HepG2 (cell line): ENCODE results near the gene POC1A. TPM values are rescaled to one million over a fixed set of nuclear protein-coding genes. Genes with fewer than 3 reads are reported as not detected.

Experiments
- ETV6 ChIP-seq: sonication (generic); formaldehyde crosslinking; conservative IDR thresholded peaks from 2 replicates; pipeline ENCODE4 v1.4.0; 2020; ENCODE audit warnings: missing genetic modification reagents
- FOSL2 ChIP-seq: sonication (generic); formaldehyde crosslinking; IDR thresholded peaks from 2 replicates; pipeline ENCODE4 v1.4.0; 2020; ENCODE audit warnings: missing genetic modification reagents
- JUNB ChIP-seq: sonication (generic); formaldehyde crosslinking; IDR thresholded peaks from 2 replicates; pipeline ENCODE4 v1.8.0; 2022; ENCODE audit warnings: missing genetic modification reagents, mild to moderate bottlenecking, borderline replicate concordance
- MEIS2 ChIP-seq: sonication (generic); formaldehyde crosslinking; IDR thresholded peaks from 2 replicates; pipeline ENCODE4 v1.9.0; 2021; ENCODE audit warnings: mild to moderate bottlenecking, missing genetic modification reagents
- NFE2L2 ChIP-seq: fragments of 150-350 bp; IDR thresholded peaks from 2 replicates; pipeline ENCODE4 v1.6.1; 2014; ENCODE audit warnings: low read length
- NR3C1 ChIP-seq: sonication (generic); formaldehyde crosslinking; IDR thresholded peaks from 2 replicates; pipeline ENCODE4 v1.4.0; 2020; ENCODE audit warnings: missing genetic modification reagents
- RAD21 ChIP-seq: fragments of 450-650 bp; formaldehyde crosslinking; IDR thresholded peaks from 2 replicates; pipeline ENCODE4 v1.5.0; 2020; ENCODE audit warnings: mild to moderate bottlenecking
- RBFOX2 ChIP-seq: fragments of 200-400 bp; formaldehyde crosslinking; IDR thresholded peaks from 2 replicates; pipeline ENCODE4 v1.6.1; 2017; ENCODE audit warnings: low read depth, mild to moderate bottlenecking, low read length
- REXO4 ChIP-seq: sonication (generic); formaldehyde crosslinking; IDR thresholded peaks from 2 replicates; pipeline ENCODE4 v1.8.0; 2022; ENCODE audit warnings: missing genetic modification reagents, mild to moderate bottlenecking, borderline replicate concordance
- SMC3 ChIP-seq: IDR thresholded peaks from 2 replicates; pipeline ENCODE4 v1.6.1; 2011; ENCODE audit warnings: low read length, improper control_type of control experiment
- ZFY ChIP-seq: sonication (generic); formaldehyde crosslinking; IDR thresholded peaks from 2 replicates; pipeline ENCODE4 v1.4.0; 2020; ENCODE audit warnings: missing genetic modification reagents
- ZNF274 ChIP-seq: sonication (generic); formaldehyde crosslinking; IDR thresholded peaks from 2 replicates; pipeline ENCODE4 v1.5.1; 2020; ENCODE audit warnings: mild to moderate bottlenecking, missing genetic modification reagents
- ZNF546 ChIP-seq: sonication (generic); formaldehyde crosslinking; conservative IDR thresholded peaks from 2 replicates; pipeline ENCODE4 v1.8.1; 2023; ENCODE audit warnings: mild to moderate bottlenecking, missing genetic modification reagents
- ZNF709 ChIP-seq: sonication (generic); formaldehyde crosslinking; IDR thresholded peaks from 2 replicates; pipeline ENCODE4 v1.5.0; 2020; ENCODE audit warnings: mild to moderate bottlenecking, missing genetic modification reagents
- ZNF883 ChIP-seq: sonication (generic); formaldehyde crosslinking; IDR thresholded peaks from 2 replicates; pipeline ENCODE4 v1.5.1; 2020; ENCODE audit warnings: mild to moderate bottlenecking, missing genetic modification reagents; ENCODE audit errors: not compliant biosample characterization
- polyA plus RNA-seq, 8 experiments: library from polyadenylated mRNA; depleted of rRNA in 3 of 8; stranded (reverse) in 7 of 8; unstranded in 1 of 8; fragments of >200 nt; fragmentation: Illumina TruSeq in 4 of 8; extraction: Trizol in 4 of 8; gene quantifications; 2 replicates each; pipeline versions ENCODE4 v1.2.1 to v1.2.3, GENCODE V29; 2011 to 2016; ENCODE audit warnings: low read depth in 4 of 8, missing spikeins in 1 of 8, mixed read lengths in 1 of 8; ENCODE audit not compliant: insufficient read depth in 1 of 8
- total RNA-seq, 5 experiments: library from RNA; depleted of rRNA; stranded (reverse); fragments of >200 nt; fragmentation: Illumina TruSeq; extraction: Trizol; gene quantifications; 2 replicates each; pipeline ENCODE4 v1.2.3, GENCODE V29; 2016; ENCODE audit warnings: low read depth in 1 of 5
- TF ChIP-seq, protein P1 (sequence below): sonication (generic); formaldehyde crosslinking; IDR thresholded peaks from 2 replicates; pipeline ENCODE4 v1.4.0; 2020; ENCODE audit warnings: missing genetic modification reagents, borderline replicate concordance
- TF ChIP-seq, protein P2 (sequence below): sonication (generic); formaldehyde crosslinking; IDR thresholded peaks from 2 replicates; pipeline ENCODE4 v1.9.0; 2021; ENCODE audit warnings: missing genetic modification reagents, borderline replicate concordance
- TF ChIP-seq, protein P3 (sequence below): IDR thresholded peaks from 2 replicates; pipeline ENCODE4 v1.6.1; 2016
- TF ChIP-seq, protein P4 (sequence below): sonication (generic); formaldehyde crosslinking; IDR thresholded peaks from 2 replicates; pipeline ENCODE4 v1.8.0; 2022; ENCODE audit warnings: missing genetic modification reagents, low read depth, mild to moderate bottlenecking, borderline replicate concordance
- TF ChIP-seq, protein P5 (sequence below): sonication (generic); formaldehyde crosslinking; IDR thresholded peaks from 2 replicates; pipeline ENCODE4 v1.9.0; 2021; ENCODE audit warnings: missing genetic modification reagents, borderline replicate concordance

Gene POC1A
- total and polyA plus RNA-seq, 2 of the 13 experiments (the other 11 are each of a cell fraction or from before 2014, with no cell fraction given), result 14.6 to 20.0 TPM

DNA sequence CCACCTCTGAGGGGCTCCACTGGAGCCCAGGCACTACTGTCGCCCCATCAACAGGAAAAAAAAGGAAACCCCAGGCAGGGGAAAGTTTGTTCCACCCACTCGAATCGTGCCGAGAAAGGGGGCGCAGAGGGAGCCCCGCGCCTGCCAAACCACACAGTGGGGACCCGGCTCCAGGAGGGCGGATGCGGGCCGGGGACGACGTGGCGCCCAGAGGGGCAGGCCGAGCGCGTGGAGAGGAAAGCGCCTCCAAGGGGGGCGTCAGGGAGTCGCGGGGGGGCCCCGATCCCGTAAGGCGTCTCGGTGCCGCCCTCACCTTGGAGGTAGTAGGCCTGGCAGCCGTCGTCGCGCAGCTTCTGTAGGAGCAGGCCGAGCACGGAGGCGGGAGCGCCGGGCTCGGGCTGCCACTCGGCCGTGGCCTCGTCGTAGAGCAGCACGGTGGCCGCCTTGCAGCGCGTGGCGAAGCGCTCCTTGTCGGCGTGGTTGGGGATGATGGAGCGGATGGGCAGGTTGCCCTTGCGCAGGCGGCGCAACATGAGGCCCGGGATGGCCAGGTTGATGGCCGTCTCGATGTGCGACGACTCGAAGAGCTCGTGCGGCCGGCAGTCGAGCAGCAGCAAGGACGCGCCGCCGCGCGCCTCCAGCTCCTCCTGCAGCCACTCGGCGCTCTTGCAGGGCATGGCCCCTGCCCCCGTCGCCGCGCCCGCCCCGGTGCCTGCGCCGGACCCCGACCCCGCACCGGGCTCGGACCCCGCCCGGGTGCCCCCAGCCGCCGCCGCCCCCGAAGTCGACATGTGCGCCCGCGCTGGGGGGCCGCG lies 98.5 kb downstream of the POC1A start (continued):
- peak; percentile 96 for TF ChIP-seq ZNF883 (CRISPR knock-in tag)
- peak; percentile 83 for TF ChIP-seq ZFY (CRISPR knock-in tag)
- TF ChIP-seq ZNF274 (CRISPR knock-in tag), result peak; percentile 94
- 0 out of 2 replicates have a peak, but pooled peaks have one; percentile 28 for TF ChIP-seq FOSL2 (CRISPR knock-in tag)
- TF ChIP-seq JUNB (CRISPR knock-in tag), result no peak
- TF ChIP-seq, protein P1, sequence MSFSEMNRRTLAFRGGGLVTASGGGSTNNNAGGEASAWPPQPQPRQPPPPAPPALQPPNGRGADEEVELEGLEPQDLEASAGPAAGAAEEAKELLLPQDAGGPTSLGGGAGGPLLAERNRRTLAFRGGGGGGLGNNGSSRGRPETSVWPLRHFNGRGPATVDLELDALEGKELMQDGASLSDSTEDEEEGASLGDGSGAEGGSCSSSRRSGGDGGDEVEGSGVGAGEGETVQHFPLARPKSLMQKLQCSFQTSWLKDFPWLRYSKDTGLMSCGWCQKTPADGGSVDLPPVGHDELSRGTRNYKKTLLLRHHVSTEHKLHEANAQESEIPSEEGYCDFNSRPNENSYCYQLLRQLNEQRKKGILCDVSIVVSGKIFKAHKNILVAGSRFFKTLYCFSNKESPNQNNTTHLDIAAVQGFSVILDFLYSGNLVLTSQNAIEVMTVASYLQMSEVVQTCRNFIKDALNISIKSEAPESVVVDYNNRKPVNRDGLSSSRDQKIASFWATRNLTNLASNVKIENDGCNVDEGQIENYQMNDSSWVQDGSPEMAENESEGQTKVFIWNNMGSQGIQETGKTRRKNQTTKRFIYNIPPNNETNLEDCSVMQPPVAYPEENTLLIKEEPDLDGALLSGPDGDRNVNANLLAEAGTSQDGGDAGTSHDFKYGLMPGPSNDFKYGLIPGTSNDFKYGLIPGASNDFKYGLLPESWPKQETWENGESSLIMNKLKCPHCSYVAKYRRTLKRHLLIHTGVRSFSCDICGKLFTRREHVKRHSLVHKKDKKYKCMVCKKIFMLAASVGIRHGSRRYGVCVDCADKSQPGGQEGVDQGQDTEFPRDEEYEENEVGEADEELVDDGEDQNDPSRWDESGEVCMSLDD (CRISPR knock-in tag), result 0 out of 2 replicates have a peak, but pooled peaks have one; percentile 43
- no peak for TF ChIP-seq NFE2L2
- TF ChIP-seq, protein P2, sequence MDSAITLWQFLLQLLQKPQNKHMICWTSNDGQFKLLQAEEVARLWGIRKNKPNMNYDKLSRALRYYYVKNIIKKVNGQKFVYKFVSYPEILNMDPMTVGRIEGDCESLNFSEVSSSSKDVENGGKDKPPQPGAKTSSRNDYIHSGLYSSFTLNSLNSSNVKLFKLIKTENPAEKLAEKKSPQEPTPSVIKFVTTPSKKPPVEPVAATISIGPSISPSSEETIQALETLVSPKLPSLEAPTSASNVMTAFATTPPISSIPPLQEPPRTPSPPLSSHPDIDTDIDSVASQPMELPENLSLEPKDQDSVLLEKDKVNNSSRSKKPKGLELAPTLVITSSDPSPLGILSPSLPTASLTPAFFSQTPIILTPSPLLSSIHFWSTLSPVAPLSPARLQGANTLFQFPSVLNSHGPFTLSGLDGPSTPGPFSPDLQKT (CRISPR knock-in tag), result peak; percentile 49; the same call in 1 of the 2 replicates
- TF ChIP-seq, protein P3, sequence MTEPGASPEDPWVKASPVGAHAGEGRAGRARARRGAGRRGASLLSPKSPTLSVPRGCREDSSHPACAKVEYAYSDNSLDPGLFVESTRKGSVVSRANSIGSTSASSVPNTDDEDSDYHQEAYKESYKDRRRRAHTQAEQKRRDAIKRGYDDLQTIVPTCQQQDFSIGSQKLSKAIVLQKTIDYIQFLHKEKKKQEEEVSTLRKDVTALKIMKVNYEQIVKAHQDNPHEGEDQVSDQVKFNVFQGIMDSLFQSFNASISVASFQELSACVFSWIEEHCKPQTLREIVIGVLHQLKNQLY, result no peak
- TF ChIP-seq SMC3, result no peak
- peak; percentile 93 for TF ChIP-seq ZNF709 (CRISPR knock-in tag)
- TF ChIP-seq RBFOX2, result peak; percentile 48; the same call in 1 of the 2 replicates
- TF ChIP-seq ZNF546 (CRISPR knock-in tag), result peak; percentile 55; the same call in 1 of the 2 replicates
- TF ChIP-seq, protein P4, sequence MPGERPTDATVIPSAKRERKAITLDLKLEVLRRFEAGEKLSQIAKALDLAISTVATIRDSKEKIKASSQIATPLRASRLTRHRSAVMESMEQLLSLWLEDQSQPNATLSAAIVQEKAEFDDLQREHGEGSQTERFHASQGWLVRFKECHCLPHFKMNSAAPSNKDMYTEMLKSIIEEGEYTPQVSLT (CRISPR knock-in tag), result no peak
- TF ChIP-seq, protein P5, sequence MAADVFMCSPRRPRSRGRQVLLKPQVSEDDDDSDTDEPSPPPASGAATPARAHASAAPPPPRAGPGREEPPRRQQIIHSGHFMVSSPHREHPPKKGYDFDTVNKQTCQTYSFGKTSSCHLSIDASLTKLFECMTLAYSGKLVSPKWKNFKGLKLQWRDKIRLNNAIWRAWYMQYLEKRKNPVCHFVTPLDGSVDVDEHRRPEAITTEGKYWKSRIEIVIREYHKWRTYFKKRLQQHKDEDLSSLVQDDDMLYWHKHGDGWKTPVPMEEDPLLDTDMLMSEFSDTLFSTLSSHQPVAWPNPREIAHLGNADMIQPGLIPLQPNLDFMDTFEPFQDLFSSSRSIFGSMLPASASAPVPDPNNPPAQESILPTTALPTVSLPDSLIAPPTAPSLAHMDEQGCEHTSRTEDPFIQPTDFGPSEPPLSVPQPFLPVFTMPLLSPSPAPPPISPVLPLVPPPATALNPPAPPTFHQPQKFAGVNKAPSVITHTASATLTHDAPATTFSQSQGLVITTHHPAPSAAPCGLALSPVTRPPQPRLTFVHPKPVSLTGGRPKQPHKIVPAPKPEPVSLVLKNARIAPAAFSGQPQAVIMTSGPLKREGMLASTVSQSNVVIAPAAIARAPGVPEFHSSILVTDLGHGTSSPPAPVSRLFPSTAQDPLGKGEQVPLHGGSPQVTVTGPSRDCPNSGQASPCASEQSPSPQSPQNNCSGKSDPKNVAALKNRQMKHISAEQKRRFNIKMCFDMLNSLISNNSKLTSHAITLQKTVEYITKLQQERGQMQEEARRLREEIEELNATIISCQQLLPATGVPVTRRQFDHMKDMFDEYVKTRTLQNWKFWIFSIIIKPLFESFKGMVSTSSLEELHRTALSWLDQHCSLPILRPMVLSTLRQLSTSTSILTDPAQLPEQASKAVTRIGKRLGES (CRISPR knock-in tag), result peak; percentile 81; the same call in 1 of the 2 replicates
- TF ChIP-seq NR3C1 (CRISPR knock-in tag), result no peak
- peak; percentile 82 for TF ChIP-seq MEIS2 (CRISPR knock-in tag)
- TF ChIP-seq ETV6, result peak; percentile 92
- TF ChIP-seq RAD21 (CRISPR knock-in tag), result peak; percentile 87
- TF ChIP-seq REXO4, result peak; percentile 87
